HG03354 (cell line): Measurements from ENCODE around the gene SLC5A2.
A peak's percentile ranks its signal among the peaks of the same experiment; 100 is the strongest.
"Not testable (repeated sequence)": the region's sequence is repeated elsewhere in the genome, so short reads cannot be mapped to it uniquely, and the experiment has no call there.

Source experiments
- ATAC-seq: cut with Tn5 transposase; IDR thresholded peaks from one replicate; pipeline ENCODE4 v1.9.1; 2021; ENCODE audit warnings: mild to moderate bottlenecking; ENCODE audit not compliant: unreplicated experiment, poor library complexity, severe bottlenecking

SLC5A2 gene

DNA sequence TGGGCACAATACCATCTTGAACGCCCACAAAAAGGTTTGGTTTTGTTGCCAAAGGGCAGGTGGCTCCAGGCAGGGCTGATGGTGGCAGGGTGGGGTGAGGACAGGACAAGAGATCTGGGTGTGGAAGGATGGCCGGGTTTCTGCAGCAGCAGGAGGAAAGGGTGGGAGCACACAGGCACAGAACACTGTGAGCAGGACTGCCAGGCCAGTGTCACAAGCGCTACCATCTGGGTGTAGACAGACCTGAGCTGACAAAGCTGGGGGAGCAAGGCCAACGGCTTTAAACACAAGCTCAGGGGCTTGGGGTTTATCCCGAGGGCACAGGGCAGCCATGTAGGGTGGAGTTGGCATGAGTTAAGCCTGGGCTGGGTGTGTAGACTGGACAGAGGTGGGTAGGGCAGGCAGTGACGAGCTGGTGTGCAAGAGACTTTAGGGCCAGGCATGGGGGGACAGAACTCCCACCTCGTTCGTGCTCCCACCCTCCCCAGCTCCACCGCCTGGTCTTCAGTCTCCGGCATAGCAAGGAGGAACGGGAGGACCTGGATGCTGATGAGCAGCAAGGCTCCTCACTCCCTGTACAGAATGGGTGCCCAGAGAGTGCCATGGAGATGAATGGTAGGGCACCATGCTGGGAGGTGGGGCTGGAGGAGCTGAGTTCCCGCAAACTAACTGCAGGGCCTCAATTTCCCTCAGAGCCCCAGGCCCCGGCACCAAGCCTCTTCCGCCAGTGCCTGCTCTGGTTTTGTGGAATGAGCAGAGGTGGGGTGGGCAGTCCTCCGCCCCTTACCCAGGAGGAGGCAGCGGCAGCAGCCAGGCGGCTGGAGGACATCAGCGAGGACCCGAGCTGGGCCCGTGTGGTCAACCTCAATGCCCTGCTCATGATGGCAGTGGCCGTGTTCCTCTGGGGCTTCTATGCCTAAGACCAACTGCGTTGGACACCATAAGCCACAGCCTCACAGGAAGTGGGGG is 7.0 kb downstream of the SLC5A2 start:
- no peak for ATAC-seq

DNA sequence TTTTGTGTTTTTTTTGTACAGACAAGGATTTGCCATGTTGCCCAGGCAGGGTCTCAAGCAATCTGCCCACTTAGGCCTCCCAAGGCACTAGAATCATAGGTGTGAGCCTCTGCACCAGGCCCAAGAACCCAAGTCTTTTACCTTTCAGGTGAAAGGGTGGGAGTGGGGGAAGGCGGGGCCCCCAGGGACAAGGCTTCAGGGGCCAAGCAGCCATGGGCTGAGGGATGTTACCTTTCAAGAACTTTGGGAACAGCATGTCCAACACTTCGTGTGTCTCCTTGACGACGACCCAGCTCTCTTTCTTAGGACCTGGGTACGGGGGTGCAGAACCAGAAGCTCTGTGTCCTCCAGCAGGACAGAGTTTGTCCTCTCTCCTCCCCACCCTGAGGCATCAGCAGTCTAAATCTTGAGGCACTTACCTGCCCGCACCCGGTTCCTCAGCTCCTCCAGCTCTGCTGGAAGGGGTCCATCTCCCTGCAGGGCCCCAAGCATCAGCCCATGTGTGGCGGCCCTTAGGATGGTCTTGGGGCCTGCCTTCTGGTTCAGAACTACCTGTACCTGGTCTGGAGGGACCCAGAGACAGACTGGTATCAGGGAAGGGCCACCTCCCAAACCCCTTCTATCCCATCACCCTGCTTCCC is 9.0 kb downstream of the SLC5A2 start:
- ATAC-seq = no peak

DNA sequence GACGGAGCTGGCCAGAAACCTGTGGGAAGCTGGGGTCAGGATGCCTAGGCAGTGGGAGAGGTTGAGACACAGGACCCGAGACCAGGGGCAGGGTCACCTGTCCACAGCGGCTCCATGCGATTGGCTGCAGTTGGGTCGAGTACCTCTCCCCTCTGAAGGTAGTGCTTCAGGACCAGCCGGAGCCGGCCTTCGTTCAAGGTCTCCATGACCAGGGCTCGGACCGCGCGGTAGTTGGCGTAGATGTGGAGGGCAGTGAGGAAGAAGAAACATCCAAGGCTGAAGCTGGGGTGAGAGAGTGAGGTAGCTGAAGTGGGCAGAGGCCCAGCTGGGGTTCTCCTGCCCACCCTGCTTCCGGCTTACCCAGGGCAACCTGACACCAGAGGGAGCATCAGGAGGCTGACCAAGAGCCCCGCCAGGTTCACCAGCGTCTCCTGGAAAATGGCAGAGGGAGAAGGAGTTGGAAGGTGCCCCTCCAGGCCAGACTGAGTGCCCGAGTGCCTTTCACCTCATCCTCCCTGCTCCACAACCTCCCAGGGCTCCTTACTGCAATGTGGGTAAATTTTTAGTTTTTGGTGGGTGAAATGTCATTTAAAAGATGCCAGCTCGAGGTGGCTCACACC is 10.7 kb downstream of the SLC5A2 start:
- no peak for ATAC-seq

DNA sequence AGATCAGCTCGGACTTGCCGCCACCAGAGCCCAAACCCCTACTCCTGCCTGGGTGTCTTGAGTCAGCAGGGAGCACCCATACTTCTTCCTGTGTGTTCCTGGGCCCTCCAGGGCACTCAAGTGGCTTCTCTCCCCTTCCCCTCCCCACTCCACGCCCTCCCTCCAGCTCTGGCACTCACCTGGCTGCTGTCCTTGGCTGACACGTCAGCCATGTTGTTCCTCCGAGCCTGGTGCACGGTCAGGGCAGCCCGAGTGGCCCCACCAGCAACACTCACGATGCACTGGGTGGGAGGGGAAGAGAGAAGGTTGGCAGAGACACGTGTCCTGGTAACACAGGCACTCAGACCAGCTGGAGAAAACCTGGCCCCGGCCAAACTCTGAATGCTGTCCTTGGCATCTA is 13.7 kb downstream of the SLC5A2 start:
- ATAC-seq = no peak

DNA sequence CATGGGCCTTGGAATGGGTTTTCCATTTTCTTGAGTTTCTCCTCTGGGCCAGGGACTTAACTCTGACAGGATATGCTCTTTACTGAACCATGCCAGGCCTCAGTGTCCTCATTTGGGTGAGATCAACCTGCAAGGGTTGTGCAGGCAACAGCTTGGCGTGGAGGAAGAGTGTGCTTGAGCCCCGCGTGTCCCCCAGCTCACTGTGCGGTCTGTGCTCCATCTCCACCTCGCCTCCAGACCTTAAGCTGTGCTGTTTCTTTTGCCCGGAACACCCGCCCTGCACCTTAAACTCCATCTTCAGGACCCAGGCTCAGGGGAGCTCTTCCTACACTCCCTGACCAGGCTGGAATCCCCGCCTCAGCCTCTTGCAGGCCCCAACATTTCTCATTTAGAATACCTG is 15.6 kb downstream of the SLC5A2 start:
- ATAC-seq = no peak

DNA sequence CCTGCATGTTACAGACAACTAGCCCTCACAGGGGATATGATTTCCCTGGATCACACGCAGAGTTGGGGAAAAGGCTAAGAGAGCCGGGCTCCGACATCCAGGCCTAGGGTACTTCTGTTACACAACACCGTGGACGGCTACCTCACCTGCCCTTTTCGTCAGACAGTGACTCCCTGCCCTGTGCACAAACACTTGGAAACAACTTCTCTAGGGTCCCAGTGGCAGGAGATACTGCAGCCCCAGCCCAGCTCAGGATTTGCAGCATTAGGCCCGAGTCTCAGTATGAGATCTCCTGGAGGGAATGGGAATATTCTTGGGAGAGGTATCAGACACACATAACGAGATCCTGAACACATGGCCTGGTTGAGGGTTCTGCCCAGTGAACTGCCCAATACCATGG is 17.0 kb downstream of the SLC5A2 start:
- no peak for ATAC-seq

DNA sequence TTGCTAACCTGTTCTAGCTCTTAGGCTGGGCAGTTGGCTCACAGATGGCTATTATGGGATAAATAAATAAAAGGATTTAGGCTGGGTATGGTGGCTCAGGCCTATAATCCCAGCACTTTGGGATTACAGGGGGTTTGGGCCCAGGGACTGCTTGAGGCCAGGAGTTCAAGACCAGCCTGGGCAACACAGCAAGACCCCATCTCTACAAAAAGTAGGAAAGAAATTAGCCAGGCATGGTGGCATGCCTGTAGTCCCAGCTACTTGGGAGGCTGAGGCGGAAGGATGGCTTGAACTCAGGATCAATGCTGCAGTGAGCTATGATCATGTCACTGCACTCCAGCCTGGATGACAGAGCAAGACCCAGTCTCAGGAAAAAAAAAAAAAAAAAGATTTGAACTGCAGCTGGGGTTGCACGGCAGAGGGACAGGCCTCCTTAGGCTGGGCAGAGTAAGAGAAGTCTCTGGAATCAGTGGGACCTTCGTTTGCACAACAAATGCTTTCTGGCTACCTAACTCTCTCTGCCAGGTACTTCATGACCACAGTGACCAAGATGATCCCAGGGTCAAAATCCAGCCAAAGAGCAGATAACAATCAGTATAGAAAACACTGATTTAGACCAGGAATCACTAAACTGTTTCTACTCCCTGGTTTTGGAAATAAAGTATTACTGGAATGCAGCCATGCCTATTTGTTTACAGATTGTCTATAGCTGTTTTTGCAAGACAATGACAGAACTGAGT is 18.5 kb downstream of the SLC5A2 start:
- no peak for ATAC-seq

DNA sequence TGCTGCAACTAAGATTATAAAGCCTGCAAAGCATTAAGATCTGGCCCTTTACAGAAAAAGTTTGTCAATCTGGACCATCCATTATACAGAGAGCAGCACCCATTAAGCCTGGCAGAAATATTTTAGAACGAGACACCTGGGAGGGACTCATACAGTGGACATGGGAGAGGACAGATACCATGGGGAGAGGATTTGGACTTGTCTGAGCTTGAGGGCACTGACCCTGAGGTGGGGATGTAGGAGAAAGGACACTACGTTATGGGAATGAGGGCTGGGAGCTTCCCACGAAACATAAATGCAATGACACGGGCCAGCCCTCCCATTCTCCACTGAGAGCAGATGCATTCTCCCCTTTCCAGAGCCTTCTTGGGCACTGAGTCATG is 19.0 kb downstream of the SLC5A2 start:
- ATAC-seq = no peak

DNA sequence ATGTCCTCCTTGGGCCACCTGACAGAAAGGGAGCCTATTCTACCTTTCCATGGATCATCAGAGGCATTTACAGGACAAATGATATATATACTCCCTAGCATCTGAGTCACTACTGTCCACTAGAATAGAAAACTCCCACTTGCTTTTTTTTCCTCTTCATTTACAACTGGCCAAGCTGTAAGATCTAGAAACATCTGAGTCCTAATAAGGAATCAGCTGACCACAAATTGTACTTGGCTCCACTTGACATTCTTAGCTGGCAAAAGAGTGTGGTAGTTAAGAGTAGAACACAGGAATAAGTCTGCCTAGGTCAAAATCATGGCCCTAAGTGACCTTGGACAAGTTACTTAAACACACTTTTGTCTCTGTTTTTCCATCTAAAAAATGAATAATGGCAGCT is 20.1 kb downstream of the SLC5A2 start:
- ATAC-seq = no peak

DNA sequence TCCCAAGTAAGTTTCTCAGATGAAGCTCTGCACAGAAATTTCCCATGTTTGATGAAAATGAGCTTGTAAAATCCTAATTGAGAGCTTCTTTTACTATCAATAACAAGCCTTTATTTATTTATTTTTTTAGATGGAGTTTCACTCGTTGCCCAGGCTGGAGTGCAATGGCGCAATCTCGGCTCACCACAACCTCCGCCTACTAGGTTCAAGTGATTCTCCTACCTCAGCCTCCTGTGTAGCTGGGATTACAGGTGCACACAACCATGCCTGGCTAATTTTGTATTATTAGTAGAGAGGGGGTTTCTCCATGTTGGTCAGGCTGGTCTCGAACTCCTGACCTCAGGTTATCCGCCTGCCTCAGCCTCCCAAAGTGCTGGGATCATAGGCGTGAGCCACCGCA is 20.6 kb downstream of the SLC5A2 start:
- not testable (repeated sequence) for ATAC-seq

DNA sequence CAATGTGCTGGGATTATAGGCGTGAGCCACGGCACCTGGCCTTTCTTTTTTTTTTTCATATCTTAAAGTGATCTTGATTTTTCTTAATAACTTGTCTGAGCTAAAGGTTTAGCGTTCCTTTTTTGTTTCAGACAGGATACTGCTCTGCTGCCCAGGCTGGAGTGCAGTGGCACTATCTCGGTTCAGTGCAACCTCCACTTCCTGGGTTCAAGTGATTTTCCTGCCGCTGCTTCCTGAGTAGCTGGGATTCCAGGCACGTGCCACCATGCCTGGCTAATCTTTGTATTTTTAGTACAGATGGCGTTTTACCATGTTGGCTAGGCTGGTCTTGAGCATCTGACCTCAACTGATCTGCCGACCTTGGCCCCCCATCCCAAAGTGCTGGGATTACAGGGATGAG is 21.2 kb downstream of the SLC5A2 start:
- no peak for ATAC-seq

DNA sequence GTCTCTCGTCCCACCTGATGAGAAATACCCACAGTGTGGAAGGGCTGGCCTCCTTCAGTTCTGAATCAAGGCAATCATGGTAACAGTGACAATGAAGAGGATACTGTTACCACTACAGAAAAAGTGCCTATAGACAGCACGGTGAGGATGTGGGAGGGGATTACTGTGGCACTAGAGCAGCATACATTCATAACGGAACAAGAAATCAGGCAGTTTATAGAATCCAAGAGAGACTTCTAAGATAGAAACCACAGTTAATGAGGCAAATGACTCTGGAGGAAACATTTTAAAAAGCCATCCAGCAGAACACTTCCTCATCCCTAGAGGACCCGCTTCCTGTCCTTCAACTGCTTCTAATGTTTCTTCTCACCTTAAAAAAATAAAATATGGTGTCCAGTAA is 22.6 kb downstream of the SLC5A2 start:
- peak; percentile 38 for ATAC-seq

DNA sequence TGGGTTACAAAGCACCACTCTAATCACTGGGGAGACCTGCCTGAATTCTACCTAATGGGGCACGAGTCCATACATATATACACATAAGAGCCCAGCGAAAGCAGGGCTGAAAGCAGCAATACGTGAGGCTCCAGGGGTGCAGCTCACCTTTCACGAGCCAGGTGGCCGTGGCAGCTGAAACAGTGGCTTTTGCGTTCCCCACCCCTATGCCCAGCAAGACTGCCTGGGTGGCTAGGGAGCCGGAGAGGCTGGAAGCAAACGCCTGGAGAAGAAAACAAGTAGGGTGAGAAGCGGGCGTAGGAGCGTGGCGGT is 24.6 kb downstream of the SLC5A2 start:
- ATAC-seq = peak; percentile 19

DNA sequence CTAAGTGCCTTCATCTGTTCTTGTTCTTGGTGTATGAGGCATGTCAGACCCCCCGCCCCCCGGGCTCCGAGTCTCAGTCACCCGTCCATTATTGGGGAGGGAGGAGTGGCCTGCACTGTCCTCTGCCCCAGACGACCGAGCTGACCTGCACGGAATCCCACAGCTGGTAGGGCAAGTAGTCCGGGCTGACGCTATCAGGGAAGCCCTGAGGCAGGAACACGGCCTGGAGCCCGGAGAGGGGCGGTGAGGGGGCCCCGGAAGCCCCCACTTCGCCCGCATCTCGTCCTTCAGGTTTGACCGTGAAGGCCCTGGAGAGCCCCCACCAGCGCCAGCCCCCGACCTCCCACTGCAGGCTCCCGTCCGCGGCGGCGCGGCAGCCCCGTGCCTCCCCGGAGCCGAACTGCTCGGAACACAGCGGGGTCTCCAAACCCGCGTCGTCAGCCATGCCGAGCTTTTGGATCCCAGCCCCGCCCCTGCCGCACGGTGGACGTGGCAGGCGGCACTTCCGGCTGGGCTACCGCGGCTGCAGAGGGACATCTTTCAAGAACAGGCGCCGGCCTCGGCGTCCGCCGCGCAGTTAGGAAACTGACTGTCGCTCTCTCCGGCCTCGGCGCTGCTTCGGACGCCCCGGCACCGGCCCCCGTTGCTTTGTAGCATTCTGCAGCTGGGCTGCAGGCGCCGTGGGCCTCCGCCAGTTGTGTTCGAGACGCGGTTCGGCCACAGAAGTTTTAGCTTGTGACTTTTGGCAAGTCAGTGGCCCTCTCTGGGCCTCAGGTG is 25.2 kb downstream of the SLC5A2 start, which contains the start of gene RUSF1:
TSS of gene RUSF1 (minus strand) at position 463 of the 777 bp plus-strand sequence. CDS start at position 445, 18 bp downstream.
- peak; percentile 93 for ATAC-seq

DNA sequence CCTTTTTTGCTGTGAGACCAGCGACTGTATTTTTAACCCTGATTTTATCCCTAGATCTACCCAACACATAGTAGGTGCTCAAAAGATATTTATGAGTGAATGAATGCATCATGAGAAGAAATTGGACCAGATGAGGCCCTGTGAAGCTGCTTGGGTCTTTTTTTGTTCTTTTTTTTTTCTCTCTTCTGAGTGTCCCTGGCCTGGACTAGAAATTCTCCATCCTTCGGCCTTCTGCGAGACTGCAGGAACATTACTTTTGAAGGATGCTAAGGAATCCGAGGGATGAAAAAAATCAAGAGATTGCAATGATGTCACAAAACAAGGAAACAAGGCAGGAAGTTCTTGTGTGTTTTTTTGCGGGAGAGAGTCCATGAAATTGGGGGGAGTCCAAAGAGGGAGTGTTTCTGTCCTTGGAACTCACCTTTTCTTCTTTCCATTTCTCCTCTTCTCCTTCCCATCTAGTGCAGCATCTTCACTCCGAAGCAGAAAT is 25.8 kb downstream of the SLC5A2 start:
- no peak for ATAC-seq

DNA sequence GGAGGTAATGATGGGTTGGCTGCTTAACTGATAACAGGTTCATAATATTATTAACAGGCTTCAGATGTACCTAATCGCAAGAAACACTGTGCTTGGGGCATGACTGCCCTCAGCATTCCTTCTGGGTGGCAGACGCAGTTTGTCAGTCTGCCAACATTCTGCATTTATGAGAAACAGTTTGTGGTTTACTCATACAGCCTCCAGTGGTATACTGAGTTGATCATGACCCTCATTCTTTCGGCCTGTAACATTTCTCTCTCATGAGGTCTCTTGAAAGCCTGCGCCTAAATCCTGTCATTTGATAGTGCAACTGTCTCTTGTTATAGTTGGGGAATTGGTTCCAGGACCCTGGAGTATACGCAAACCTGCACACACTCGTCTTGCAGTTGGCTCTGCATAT is 30.2 kb downstream of the SLC5A2 start:
- ATAC-seq = no peak

DNA sequence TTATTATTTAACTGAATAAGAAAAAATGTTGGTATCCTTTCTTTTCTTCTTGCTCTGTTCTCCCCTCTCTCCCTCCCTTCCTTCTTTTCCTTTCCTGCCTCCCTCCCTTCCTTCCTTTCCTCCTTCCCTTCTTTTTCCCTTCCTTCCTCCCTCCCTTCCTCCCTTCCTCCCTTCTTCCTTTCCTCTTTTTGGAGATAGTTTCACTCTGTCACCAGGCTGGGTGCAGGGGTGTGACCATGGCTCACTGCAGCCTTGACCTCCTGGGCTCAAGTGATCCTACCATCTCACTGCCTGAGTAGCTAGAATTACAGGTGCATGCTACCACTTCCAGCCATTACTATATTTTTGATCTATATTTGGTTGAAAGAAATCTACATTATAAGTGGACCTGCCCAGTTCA is 31.0 kb downstream of the SLC5A2 start:
- no peak for ATAC-seq

DNA sequence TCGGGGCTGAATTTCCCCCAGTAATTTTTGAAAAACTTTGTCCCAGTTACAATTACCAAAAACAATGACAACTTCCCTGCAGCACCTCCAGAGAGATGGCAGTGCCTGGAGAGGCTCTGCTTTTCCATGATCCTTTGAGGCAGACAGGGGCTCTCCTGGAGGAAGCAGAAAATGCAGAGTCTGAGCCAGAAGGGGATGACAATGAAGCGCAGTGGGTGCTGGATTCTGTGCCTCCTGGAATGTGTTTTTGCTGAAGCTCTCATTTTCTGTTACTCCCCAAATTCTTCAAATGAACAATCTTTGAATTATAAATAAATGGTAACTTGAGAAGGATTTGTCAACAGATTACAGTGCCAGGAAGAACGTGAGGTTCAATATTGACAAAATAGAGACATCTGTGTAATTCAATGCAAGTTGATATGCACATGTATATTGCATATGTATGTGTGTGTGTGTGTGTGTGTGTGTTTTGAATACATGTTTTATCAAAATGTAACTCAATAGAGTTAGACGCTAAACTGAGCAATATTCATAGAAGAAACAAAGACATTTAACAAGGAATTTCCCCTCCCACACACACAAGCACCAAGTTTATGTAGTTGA is 35.0 kb downstream of the SLC5A2 start:
- ATAC-seq = no peak
